Vagina (tissue), 2 donors: ENCODE results near the gene CNNM1.

ENCODE experiments used
- CTCF ChIP-seq, 3 experiments: fragments of 450-650 bp in 2 of 3; fragments of 200-600 bp in 1 of 3; sonication (generic) in 1 of 3; IDR thresholded peaks; one replicate each; pipeline ENCODE4 v1.5.1; 2017 to 2019; ENCODE audit warnings: antibody characterized with exemption in 3 of 3, mild to moderate bottlenecking in 2 of 3, moderate library complexity in 2 of 3
- POLR2A ChIP-seq, 2 donors: fragments of 450-650 bp; IDR thresholded peaks; one replicate each; pipeline ENCODE4 v1.6.1; 2017; ENCODE audit warnings: antibody characterized with exemption in 2 of 2, mild to moderate bottlenecking in 2 of 2, moderate library complexity in 2 of 2

- TF ChIP-seq CTCF (IDR thresholded peaks at IDR 0.05) (no peak), POLR2A (IDR thresholded peaks at IDR 0.05) (no peak)
These were observed 16.7 kb upstream of the CNNM1 start for GRCh38 chr10:99312501-99312900.
